ENCODE measurements around the gene GLI2.

The GLI2 gene

DNA sequence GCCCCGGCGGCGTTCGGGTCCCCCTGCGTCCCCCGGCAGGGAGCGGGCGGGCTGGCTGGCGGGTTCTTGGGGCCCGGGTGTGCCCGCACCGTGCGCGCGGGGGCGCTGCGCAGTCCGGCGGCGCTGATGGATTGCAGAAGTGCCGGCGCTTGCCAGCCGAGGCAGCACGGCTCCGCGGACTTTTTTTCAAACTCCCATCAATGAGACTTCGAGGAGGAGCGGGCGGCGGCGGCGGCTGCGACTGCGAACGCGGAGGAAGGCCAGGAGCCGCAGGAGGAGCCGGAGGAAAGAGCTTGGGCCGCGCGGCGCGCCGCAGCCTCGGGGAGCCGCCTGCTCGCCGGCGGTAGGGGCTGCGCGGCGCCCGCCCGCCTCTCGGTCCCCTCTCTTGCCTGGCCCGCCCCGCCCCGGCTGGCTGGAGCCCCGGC, at the start of gene GLI2:
Gene GLI2 (plus strand): TSS at position 123 of the 425 bp plus-strand sequence. CDS start 61,453 bp downstream, outside the sequence.
- peaks cover 48 to 71% of the 10 kb centered on the region in 2 donors for H3K27me3 Mint-ChIP-seq
- peak within 1 kb of the TSS; percentile 62 for H3K27ac Mint-ChIP-seq
- H3K36me3 Mint-ChIP-seq = no peaks in the 10 kb centered on the region
- H3K9me3 Mint-ChIP-seq = no peaks in the 10 kb centered on the region
- peak; percentile 78 to 83 for ATAC-seq (replicated peaks)
- peak within 1 kb of the TSS; percentile 75 to 80 for H3K4me3 Mint-ChIP-seq
- DNase-seq = peak; percentile 39
- peaks cover 6 to 21% of the 10 kb centered on the region in 2 donors for H3K4me1 Mint-ChIP-seq

DNA sequence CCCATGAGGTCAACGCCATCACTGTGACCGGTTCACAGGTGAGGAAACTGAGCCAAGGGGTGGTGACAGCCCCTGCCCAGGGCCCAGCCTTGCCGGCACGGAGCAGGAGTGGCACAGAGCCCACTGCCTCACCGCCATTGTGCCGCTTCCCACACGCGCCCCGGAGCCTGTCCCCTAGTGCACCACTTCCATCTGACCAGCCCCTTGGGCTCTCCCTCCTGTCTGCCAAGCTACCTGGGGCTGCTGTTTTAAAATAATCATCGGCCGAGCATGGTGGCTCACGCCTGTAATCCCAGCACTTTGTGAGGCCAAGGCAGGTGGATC, 49.7 kb upstream of the GLI2 start:
- peaks cover 28 to 46% of the 10 kb centered on the region in 2 donors for H3K27me3 Mint-ChIP-seq
- H3K36me3 Mint-ChIP-seq = no peaks in the 10 kb centered on the region
- no peak overlapping the region for H3K4me3 Mint-ChIP-seq
- ATAC-seq (replicated peaks) = no peak
- no peaks in the 10 kb centered on the region for H3K4me1 Mint-ChIP-seq
- H3K9me3 Mint-ChIP-seq = peaks cover 0 to 5% of the 10 kb centered on the region in 2 donors
- DNase-seq = no peak
- no peak overlapping the region for H3K27ac Mint-ChIP-seq

GRCh38 chr2:120686511-120687168, 49.0 kb upstream of the GLI2 start:
- Mint-ChIP-seq H3K4me3 (no peak overlapping the region), H3K36me3 (no peaks in the 10 kb centered on the region), H3K4me1 (no peaks in the 10 kb centered on the region), H3K9me3 (peaks cover 0 to 5% of the 10 kb centered on the region in 2 donors), H3K27me3 (peaks cover 28 to 46% of the 10 kb centered on the region in 2 donors), H3K27ac (no peak overlapping the region)
- ATAC-seq (replicated peaks) = no peak
- DNase-seq = no peak

DNA sequence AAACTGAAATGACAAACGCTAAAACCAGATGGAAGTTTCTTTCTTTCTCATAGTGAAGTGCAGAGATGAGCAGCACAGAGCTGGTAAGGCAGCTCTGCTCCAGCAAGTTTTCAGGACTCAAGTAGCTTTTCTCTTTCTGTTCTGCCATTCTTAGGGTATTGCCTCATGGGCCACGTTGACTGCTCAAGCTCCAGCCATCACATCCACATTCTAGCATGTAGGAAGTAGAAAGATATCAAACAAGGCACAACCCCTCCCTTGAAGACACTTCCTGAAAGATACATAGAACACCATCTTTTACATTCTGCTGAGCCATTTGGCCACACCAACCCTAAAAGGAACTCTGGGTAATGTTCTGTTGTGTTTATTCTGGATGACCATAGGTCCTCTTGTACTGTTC, 48.5 kb upstream of the GLI2 start:
- Mint-ChIP-seq H3K9me3 (peaks cover 0 to 5% of the 10 kb centered on the region in 2 donors), H3K4me1 (no peaks in the 10 kb centered on the region), H3K27ac (no peak overlapping the region), H3K4me3 (no peak overlapping the region), H3K36me3 (no peaks in the 10 kb centered on the region), H3K27me3 (peaks cover 28 to 42% of the 10 kb centered on the region in 2 donors)
- no peak for ATAC-seq (replicated peaks)
- DNase-seq = no peak

DNA sequence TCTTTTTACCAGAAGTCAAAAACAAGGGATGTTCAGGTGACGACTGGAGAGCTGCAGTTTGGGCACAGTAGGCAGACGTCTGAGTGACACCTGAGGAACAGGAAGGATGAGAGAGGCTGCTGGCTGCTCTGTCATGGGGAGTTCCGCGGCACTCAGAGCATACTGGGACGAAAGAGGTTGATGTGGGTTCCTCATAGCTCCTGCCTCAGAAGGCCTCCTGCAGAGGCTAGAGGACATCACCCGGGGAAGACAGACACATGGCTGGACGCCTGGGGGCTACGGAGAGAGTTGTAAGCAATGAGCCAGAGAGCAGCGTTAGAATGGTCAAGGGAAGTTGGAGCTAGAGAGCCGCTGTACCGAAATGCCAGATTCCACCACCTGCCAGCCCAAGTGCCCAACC, 45.1 kb upstream of the GLI2 start:
- Mint-ChIP-seq H3K4me3 (no peak overlapping the region), H3K36me3 (no peaks in the 10 kb centered on the region), H3K4me1 (peaks cover 2 to 3% of the 10 kb centered on the region in 2 donors), H3K9me3 (peaks cover 0 to 5% of the 10 kb centered on the region in 2 donors), H3K27me3 (peaks cover 35 to 38% of the 10 kb centered on the region in 2 donors), H3K27ac (no peak overlapping the region)
- ATAC-seq (replicated peaks) (no peak), DNase-seq (no peak)

DNA sequence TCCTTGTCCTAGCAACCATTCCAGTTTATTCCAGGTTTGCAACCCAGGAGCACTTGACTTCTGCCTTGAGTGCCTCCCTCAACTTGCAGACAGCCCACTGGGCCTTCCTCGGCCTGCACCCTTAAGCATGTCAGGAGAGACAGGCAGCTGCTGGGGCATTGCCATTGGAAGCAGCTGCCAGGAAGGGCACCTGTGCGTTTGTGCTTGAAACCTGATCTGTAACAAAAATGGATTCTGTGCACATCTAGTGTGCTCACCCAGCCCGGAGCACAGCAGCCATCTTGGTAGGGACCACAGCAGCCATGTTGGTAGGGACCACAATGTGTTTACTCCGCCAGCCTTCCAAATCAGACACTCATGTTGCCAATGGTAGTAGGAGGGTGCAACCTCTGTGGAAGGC, 44.3 kb upstream of the GLI2 start:
- Mint-ChIP-seq H3K9me3 (peaks cover 0 to 5% of the 10 kb centered on the region in 2 donors), H3K27ac (no peak overlapping the region), H3K27me3 (peaks cover 44% of the 10 kb centered on the region in 2 donors), H3K36me3 (no peaks in the 10 kb centered on the region), H3K4me3 (no peak overlapping the region), H3K4me1 (peaks cover 5 to 8% of the 10 kb centered on the region in 2 donors)
- ATAC-seq (replicated peaks) = no peak
- DNase-seq = no peak

DNA sequence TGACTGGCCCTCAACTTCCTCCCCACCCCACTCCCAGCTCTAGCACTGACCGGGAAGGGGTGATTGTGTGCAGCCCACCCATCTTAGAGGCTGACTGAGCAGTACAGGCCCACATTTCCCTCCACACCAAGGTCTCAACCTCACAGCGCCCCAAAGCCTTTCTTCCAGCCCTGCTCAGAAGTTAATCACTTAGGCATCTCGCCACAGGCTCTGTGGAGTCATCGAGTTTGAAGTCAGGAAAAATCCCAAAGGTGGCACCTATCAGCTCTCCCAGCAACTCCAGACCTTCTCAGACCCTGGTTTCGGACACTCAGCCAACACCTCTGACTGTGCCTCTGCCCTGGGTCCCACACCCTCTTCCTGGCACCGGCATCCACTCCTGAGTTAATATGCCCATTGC, 43.0 kb upstream of the GLI2 start:
- Mint-ChIP-seq H3K36me3 (no peaks in the 10 kb centered on the region), H3K4me1 (peaks cover 5 to 8% of the 10 kb centered on the region in 2 donors), H3K4me3 (no peak overlapping the region), H3K27ac (no peak overlapping the region), H3K9me3 (no peaks in the 10 kb centered on the region), H3K27me3 (peaks cover 54 to 56% of the 10 kb centered on the region in 2 donors)
- DNase-seq = no peak
- ATAC-seq (replicated peaks) = no peak

DNA sequence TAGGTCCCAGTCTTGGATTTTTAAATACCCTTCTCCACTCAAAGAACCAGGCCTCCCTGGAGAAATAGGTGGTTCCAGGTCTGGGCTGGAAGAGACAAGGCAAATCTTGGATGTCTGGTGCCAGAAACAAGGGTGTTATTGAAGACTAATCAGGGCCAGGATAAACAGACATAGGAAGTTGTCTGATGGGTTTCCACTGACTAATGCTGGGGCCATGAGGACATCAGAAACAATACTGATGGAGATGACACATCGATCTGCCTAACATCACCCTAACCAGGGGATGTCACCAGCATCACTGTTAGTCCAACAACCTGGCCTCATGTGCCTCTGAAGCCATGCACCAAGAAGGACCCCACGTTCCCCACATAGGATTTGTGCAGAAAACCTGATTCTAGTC, 42.5 kb upstream of the GLI2 start:
- no peak overlapping the region for H3K27ac Mint-ChIP-seq
- H3K4me3 Mint-ChIP-seq = no peak overlapping the region
- DNase-seq = no peak
- H3K4me1 Mint-ChIP-seq = peaks cover 5 to 8% of the 10 kb centered on the region in 2 donors
- no peak for ATAC-seq (replicated peaks)
- no peaks in the 10 kb centered on the region for H3K36me3 Mint-ChIP-seq
- no peaks in the 10 kb centered on the region for H3K9me3 Mint-ChIP-seq
- peaks cover 55 to 58% of the 10 kb centered on the region in 2 donors for H3K27me3 Mint-ChIP-seq

- no peak for DNase-seq
- peaks cover 53 to 63% of the 10 kb centered on the region in 2 donors for H3K27me3 Mint-ChIP-seq
- H3K9me3 Mint-ChIP-seq = no peaks in the 10 kb centered on the region
- H3K4me3 Mint-ChIP-seq = no peak overlapping the region
- peaks cover 5 to 8% of the 10 kb centered on the region in 2 donors for H3K4me1 Mint-ChIP-seq
- H3K36me3 Mint-ChIP-seq = no peaks in the 10 kb centered on the region
- no peak for ATAC-seq (replicated peaks)
- H3K27ac Mint-ChIP-seq = no peak overlapping the region
Measured at GRCh38 chr2:120694034-120694433, 41.6 kb upstream of the GLI2 start.

DNA sequence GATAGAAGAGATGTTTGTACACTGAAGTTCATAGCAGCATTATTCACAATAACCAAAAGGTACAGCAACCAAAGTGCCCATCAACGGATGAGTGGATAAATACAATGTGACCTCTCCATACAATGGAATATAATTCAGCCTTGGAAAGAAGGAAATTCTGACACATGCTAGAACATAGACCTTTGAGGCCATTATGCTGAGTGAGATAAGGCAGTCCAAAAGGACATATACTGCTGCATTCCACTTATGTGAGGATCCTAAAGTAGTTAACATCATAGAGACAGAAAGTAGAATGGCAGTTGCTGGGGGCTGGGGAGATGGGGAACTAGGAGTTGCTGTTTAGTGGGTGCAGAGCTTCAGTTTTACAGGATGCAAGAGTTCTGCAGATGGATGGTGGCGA, 38.2 kb upstream of the GLI2 start:
- peaks cover 43 to 72% of the 10 kb centered on the region in 2 donors for H3K27me3 Mint-ChIP-seq
- H3K27ac Mint-ChIP-seq = no peak overlapping the region
- no peak overlapping the region for H3K4me3 Mint-ChIP-seq
- DNase-seq (no peak), ATAC-seq (replicated peaks) (no peak)
- peaks cover 5 to 8% of the 10 kb centered on the region in 2 donors for H3K4me1 Mint-ChIP-seq
- H3K9me3 Mint-ChIP-seq = peaks cover 0 to 3% of the 10 kb centered on the region in 2 donors
- H3K36me3 Mint-ChIP-seq = no peaks in the 10 kb centered on the region

DNA sequence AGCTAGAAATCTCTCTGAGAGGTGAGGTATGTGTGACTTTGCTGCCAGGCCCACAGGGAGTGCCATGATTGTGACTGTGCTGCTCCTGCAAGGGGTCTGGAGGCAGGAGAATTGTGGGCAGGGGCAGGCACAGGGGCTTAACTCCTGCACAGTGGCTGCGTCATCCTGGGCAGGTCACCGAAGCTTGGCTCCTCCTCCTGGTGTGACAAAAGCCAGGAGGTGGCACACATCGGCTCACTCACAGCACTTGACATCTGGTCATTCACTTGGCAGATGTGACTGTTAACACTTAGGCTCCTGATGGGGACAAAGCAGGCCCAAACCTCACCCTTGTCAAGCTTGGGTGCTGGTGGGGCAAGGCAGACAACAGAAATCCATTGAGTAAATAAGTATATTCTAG, 36.4 kb upstream of the GLI2 start:
- Mint-ChIP-seq H3K4me3 (no peak overlapping the region), H3K27ac (no peak overlapping the region), H3K27me3 (peaks cover 36 to 69% of the 10 kb centered on the region in 2 donors), H3K36me3 (no peaks in the 10 kb centered on the region), H3K4me1 (peaks cover 5 to 8% of the 10 kb centered on the region in 2 donors), H3K9me3 (peaks cover 0 to 3% of the 10 kb centered on the region in 2 donors)
- DNase-seq (no peak), ATAC-seq (replicated peaks) (no peak)

- DNase-seq (no peak), ATAC-seq (replicated peaks) (no peak)
- Mint-ChIP-seq H3K27ac (no peak overlapping the region), H3K9me3 (peaks cover 0 to 3% of the 10 kb centered on the region in 2 donors), H3K36me3 (no peaks in the 10 kb centered on the region), H3K4me1 (peaks cover 1 to 3% of the 10 kb centered on the region in 2 donors), H3K4me3 (no peak overlapping the region), H3K27me3 (peaks cover 26 to 62% of the 10 kb centered on the region in 2 donors)
Measured at GRCh38 chr2:120700659-120701058, 35.0 kb upstream of the GLI2 start.

GRCh38 chr2:120701096-120701495, 34.6 kb upstream of the GLI2 start:
- H3K4me3 Mint-ChIP-seq = no peak overlapping the region
- peaks cover 26 to 58% of the 10 kb centered on the region in 2 donors for H3K27me3 Mint-ChIP-seq
- no peaks in the 10 kb centered on the region for H3K36me3 Mint-ChIP-seq
- ATAC-seq (replicated peaks) = no peak
- H3K9me3 Mint-ChIP-seq = peaks cover 0 to 3% of the 10 kb centered on the region in 2 donors
- no peaks in the 10 kb centered on the region for H3K4me1 Mint-ChIP-seq
- DNase-seq = no peak
- no peak overlapping the region for H3K27ac Mint-ChIP-seq

DNA sequence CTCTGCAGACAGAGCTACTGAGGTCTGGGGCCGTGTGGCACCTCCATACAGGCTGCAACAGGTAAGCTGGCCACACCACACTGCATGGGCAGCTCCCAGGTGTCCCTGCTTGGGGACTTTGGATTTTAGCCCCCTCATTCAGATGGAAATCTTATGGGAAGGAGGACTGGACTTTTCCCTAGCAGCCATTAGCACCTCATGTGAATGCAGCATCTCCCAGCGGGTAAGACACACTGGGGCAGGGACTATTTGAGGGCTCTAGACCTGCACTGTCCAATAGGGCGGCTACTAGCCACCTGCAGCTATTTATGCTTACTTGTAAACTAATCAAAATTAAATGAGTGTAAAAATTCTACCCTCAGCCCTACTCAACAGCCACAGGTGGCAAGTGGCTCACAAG, 34.2 kb upstream of the GLI2 start:
- H3K4me3 Mint-ChIP-seq = no peak overlapping the region
- ATAC-seq (replicated peaks) = peak in 1 of 2 donors; percentile 19
- DNase-seq = no peak
- no peak overlapping the region for H3K27ac Mint-ChIP-seq
- H3K36me3 Mint-ChIP-seq = no peaks in the 10 kb centered on the region
- H3K27me3 Mint-ChIP-seq = peaks cover 25 to 54% of the 10 kb centered on the region in 2 donors
- H3K9me3 Mint-ChIP-seq = peaks cover 0 to 3% of the 10 kb centered on the region in 2 donors
- H3K4me1 Mint-ChIP-seq = no peaks in the 10 kb centered on the region

GRCh38 chr2:120702061-120702460, 33.6 kb upstream of the GLI2 start:
- H3K27me3 Mint-ChIP-seq = peaks cover 24 to 52% of the 10 kb centered on the region in 2 donors
- H3K27ac Mint-ChIP-seq = no peak overlapping the region
- H3K4me3 Mint-ChIP-seq = no peak overlapping the region
- peaks cover 0 to 3% of the 10 kb centered on the region in 2 donors for H3K9me3 Mint-ChIP-seq
- ATAC-seq (replicated peaks) (no peak), DNase-seq (no peak)
- H3K36me3 Mint-ChIP-seq = no peaks in the 10 kb centered on the region
- no peaks in the 10 kb centered on the region for H3K4me1 Mint-ChIP-seq
